Stomach (tissue), 4 donors: Measurements from ENCODE around the gene TSHZ2.

Experiments used
- CTCF ChIP-seq, 7 experiments: fragments of 450-650 bp in 4 of 7; fragments of 200-600 bp in 3 of 7; sonication (generic) in 3 of 7; IDR thresholded peaks; one replicate each; pipeline ENCODE4 v1.5.1; 2016 to 2019; ENCODE audit warnings: antibody characterized with exemption in 7 of 7, control low read depth in 2 of 7, mild to moderate bottlenecking in 1 of 7
- EP300 ChIP-seq: sonication (generic); formaldehyde crosslinking; IDR thresholded peaks from one replicate; pipeline ENCODE4 v1.6.1; 2017; ENCODE audit warnings: antibody characterized with exemption
- POLR2A ChIP-seq, 4 donors: fragments of 450-650 bp; IDR thresholded peaks; one replicate each; pipeline ENCODE4 v1.6.1; 2016; ENCODE audit warnings: antibody characterized with exemption in 4 of 4, control low read depth in 2 of 4, mild to moderate bottlenecking in 1 of 4, moderate library complexity in 1 of 4
- POLR2AphosphoS5 ChIP-seq, 3 donors: sonication (generic); formaldehyde crosslinking; IDR thresholded peaks; one replicate each; pipeline ENCODE4 v1.6.1; 2016; ENCODE audit warnings: antibody characterized with exemption in 3 of 3

GRCh38 chr20:53174454-53174853 is 202.3 kb downstream of the TSHZ2 start:
- no peak for TF ChIP-seq EP300
- TF ChIP-seq POLR2AphosphoS5 (IDR thresholded peaks at IDR 0.05) = no peak
- TF ChIP-seq CTCF (IDR thresholded peaks at IDR 0.05) = no peak
- TF ChIP-seq POLR2A (IDR thresholded peaks at IDR 0.05) = no peak
